Measurements from ENCODE around the gene RHOU.

RHOU gene

DNA sequence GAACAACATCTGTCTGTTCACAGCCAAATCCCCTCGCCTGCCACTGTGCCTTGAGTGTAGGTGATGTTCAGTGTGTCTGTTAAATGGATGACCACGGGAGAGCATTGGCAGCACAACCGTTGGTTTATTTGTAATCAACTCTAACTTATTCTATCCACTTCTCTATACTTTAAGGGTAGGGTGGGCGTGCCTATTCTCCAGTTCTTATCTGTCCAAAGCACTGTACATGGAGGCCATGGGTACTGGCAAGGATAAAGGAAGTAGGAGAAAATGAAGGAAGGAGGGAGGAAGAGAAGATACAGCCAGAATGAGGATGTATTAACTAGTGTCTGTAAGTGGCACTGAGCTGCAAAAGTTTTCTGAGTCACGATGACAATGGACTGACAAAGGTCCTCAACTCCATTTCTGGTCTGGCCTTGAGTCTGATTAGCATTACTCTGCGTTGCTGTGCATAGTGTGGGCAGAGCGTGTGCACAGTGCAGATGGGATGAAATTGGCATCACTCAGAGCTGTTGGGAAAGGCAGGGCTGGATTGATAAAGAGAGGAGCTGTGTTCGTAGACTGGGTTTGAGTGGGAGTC lies 7.1 kb downstream of the RHOU start:
- TF ChIP-seq CTCF (IDR thresholded peaks at IDR 0.05; ENCODE audit: control extremely low read depth, extremely low read depth, low read depth, missing control alignments): no peak
- POLR2A ChIA-PET: no interaction called here
- no peak for DNase-seq (ENCODE audit: extremely low spot score)
- CTCF ChIA-PET: interaction anchor here (1.0 to 1.1 kb wide), 2 partner anchors 15 to 485 kb away, joined by 3 to 4 read pairs; no protein-coding TSS in a partner anchor

DNA sequence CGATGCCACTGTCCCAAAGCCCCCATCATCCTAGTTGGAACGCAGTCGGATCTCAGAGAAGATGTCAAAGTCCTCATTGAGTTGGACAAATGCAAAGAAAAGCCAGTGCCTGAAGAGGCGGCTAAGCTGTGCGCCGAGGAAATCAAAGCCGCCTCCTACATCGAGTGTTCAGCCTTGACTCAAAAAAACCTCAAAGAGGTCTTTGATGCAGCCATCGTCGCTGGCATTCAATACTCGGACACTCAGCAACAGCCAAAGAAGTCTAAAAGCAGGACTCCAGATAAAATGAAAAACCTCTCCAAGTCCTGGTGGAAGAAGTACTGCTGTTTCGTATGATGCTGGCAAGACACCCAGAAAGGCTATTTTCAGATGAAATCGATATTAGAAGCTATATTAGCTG lies 8.1 kb downstream of the RHOU start:
- TF ChIP-seq CTCF (IDR thresholded peaks at IDR 0.05; ENCODE audit: control extremely low read depth, extremely low read depth, low read depth, missing control alignments): no peak
- CTCF ChIA-PET: interaction anchor here (1.0 to 1.5 kb wide), 4 partner anchors 9 to 484 kb away, joined by 3 to 6 read pairs (median 4); partner anchors contain the start of gene RHOU
- POLR2A ChIA-PET: no interaction called here
- no peak for DNase-seq (ENCODE audit: extremely low spot score)

GRCh38 chr1:228744356-228744755 lies 9.1 kb downstream of the RHOU start:
- ChIA-PET POLR2A (no interaction called here), CTCF (interaction anchor here (1.5 kb wide), 1 partner anchor 9 kb away, joined by 6 read pairs; no protein-coding TSS in a partner anchor)
- TF ChIP-seq CTCF (IDR thresholded peaks at IDR 0.05; ENCODE audit: control extremely low read depth, extremely low read depth, low read depth, missing control alignments): no peak
- DNase-seq (ENCODE audit: extremely low spot score): no peak

- TF ChIP-seq CTCF (IDR thresholded peaks at IDR 0.05; ENCODE audit: control extremely low read depth, extremely low read depth, low read depth, missing control alignments): no peak
- ChIA-PET POLR2A (no interaction called here), CTCF (no interaction called here)
- no peak for DNase-seq (ENCODE audit: extremely low spot score)
Observed at GRCh38 chr1:228744918-228745317, 9.6 kb downstream of the RHOU start.

- no peak for DNase-seq (ENCODE audit: extremely low spot score)
- TF ChIP-seq CTCF (IDR thresholded peaks at IDR 0.05; ENCODE audit: control extremely low read depth, extremely low read depth, low read depth, missing control alignments): no peak
- POLR2A ChIA-PET: no interaction called here
- CTCF ChIA-PET: no interaction called here
Observed at GRCh38 chr1:228745497-228745896, 10.2 kb downstream of the RHOU start.

- CTCF ChIA-PET: no interaction called here
Observed at GRCh38 chr1:228747301-228747935, 12.1 kb downstream of the RHOU start.

More at GRCh38 chr1:228747301-228747935, 12.1 kb downstream of the RHOU start:
- POLR2A ChIA-PET: no interaction called here
- DNase-seq (ENCODE audit: extremely low spot score): no peak
- TF ChIP-seq CTCF (IDR thresholded peaks at IDR 0.05; ENCODE audit: control extremely low read depth, extremely low read depth, low read depth, missing control alignments): no peak
